ENCODE results near the gene PNISR.

DNA sequence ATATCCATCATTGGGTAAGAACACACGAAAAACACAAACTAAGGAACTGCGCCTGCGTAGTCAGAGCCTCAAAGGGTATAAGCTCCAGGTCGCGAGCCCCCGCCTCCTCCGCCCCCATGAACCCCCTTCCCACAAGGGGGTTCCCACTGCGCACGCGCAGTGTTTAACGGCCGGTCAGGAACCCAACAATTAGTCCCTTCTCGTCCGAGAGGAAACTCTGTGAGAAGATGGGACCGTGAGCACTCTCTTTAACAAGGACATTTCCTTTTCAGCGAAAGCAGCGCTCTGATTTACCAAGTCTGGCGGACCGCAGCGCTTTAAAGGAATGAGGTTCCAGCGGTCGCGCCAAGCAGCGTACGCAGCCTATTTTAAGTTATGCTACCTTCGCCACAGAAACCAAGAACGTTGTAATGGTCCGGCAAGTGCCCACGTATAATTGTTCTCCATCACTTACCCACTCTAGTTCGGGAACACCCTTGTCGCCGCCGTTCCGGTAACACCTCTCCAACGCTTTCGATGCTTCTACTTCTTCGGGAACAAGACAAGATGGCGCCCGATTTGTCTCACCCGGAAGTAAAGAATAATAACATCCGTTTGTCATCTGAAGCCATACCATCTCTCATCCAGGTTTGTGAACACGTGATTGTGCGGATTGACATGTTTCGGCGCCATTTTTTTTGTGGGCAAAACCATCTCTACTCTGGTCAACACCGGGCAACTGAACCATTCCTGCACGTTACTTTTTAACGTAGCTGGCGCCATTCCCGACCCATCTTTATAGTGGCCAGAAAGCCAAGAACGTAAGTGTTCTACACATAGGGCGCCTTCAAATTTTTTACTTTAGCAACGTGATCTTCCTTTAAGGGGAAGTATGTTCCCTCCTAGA lies at the start of gene PNISR:
- TF ChIP-seq, protein P1, sequence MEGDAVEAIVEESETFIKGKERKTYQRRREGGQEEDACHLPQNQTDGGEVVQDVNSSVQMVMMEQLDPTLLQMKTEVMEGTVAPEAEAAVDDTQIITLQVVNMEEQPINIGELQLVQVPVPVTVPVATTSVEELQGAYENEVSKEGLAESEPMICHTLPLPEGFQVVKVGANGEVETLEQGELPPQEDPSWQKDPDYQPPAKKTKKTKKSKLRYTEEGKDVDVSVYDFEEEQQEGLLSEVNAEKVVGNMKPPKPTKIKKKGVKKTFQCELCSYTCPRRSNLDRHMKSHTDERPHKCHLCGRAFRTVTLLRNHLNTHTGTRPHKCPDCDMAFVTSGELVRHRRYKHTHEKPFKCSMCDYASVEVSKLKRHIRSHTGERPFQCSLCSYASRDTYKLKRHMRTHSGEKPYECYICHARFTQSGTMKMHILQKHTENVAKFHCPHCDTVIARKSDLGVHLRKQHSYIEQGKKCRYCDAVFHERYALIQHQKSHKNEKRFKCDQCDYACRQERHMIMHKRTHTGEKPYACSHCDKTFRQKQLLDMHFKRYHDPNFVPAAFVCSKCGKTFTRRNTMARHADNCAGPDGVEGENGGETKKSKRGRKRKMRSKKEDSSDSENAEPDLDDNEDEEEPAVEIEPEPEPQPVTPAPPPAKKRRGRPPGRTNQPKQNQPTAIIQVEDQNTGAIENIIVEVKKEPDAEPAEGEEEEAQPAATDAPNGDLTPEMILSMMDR (conservative IDR thresholded peaks at IDR 0.05 in 1 of 2, IDR thresholded peaks at IDR 0.05 in 1 of 2; ENCODE audit: low read depth in 1 of 2, low read length in 2 of 2), result no peak
- no peak for TF ChIP-seq EZH2 (IDR thresholded peaks at IDR 0.05; ENCODE audit: low read length, missing control alignments)
